Neutrophil (primary cell): Measurements from ENCODE around the gene PTPRN2.

ENCODE experiments used
- H3K27ac ChIP-seq: fragments of 200-600 bp; sonication (generic); 2 replicates; pipeline ENCODE4 v1.5.1; 2016; ENCODE audit warnings: mild to moderate bottlenecking, moderate library complexity
- H3K27me3 ChIP-seq: fragments of 200-600 bp; sonication (generic); 2 replicates; pipeline ENCODE4 v1.6.0; 2016; ENCODE audit warnings: mild to moderate bottlenecking
- H3K36me3 ChIP-seq: fragments of 200-600 bp; sonication (generic); 2 replicates; pipeline ENCODE4 v1.5.1; 2017
- H3K4me1 ChIP-seq, 2 experiments: fragments of 200-600 bp in 1 of 2; sonication (generic) in 1 of 2; 1 replicate in 1 of 2; 2 replicates in 1 of 2; pipeline versions ENCODE4 v1.5.1 to v1.6.1; 2013 to 2016; ENCODE audit warnings: low read depth in 1 of 2, low read length in 1 of 2, mild to moderate bottlenecking in 1 of 2, moderate library complexity in 1 of 2; ENCODE audit not compliant: control insufficient read depth in 1 of 2, insufficient read depth in 1 of 2
- H3K4me3 ChIP-seq, 2 experiments: fragments of 200-600 bp in 1 of 2; sonication (generic) in 1 of 2; 1 replicate in 1 of 2; 2 replicates in 1 of 2; pipeline ENCODE4 v1.5.1; 2013 to 2016; ENCODE audit warnings: low read depth in 1 of 2, low read length in 1 of 2, mild to moderate bottlenecking in 1 of 2, moderate library complexity in 1 of 2
- H3K9me3 ChIP-seq: fragments of 200-600 bp; sonication (generic); 2 replicates; pipeline ENCODE4 v1.5.1; 2016
- CTCF ChIP-seq: fragments of 200-600 bp; sonication (generic); IDR thresholded peaks from 2 replicates; pipeline ENCODE4 v1.5.1; 2016; ENCODE audit warnings: antibody characterized with exemption

Gene PTPRN2

GRCh38 chr7:157670490-157671357 is 916.9 kb downstream of the PTPRN2 start:
- H3K27me3 ChIP-seq, result peaks cover 19% of the 10 kb centered on the region
- no peak for TF ChIP-seq CTCF

GRCh38 chr7:157669768-157670351 is 917.8 kb downstream of the PTPRN2 start:
- Histone ChIP-seq H3K27me3 (peaks cover 15% of the 10 kb centered on the region), H3K36me3 (no peaks in the 10 kb centered on the region), H3K4me3 (no peak overlapping the region), H3K4me1 (peaks cover 0 to 9% of the 10 kb centered on the region in 2 experiments), H3K9me3 (no peaks in the 10 kb centered on the region), H3K27ac (no peak overlapping the region)
- no peak for TF ChIP-seq CTCF

More at GRCh38 chr7:157670490-157671357, 916.9 kb downstream of the PTPRN2 start:
- Histone ChIP-seq H3K36me3 (no peaks in the 10 kb centered on the region), H3K4me1 (peaks cover 0 to 9% of the 10 kb centered on the region in 2 experiments), H3K27ac (no peak overlapping the region), H3K4me3 (no peak overlapping the region), H3K9me3 (no peaks in the 10 kb centered on the region)

- no peaks in the 10 kb centered on the region for H3K9me3 ChIP-seq
- H3K27ac ChIP-seq, result no peak overlapping the region
- peaks cover 15% of the 10 kb centered on the region for H3K27me3 ChIP-seq
- peaks cover 0 to 9% of the 10 kb centered on the region in 2 experiments for H3K4me1 ChIP-seq
- TF ChIP-seq CTCF, result no peak
- H3K36me3 ChIP-seq, result no peaks in the 10 kb centered on the region
- no peak overlapping the region for H3K4me3 ChIP-seq
Measured at GRCh38 chr7:157668884-157669767, 918.5 kb downstream of the PTPRN2 start.

GRCh38 chr7:157668221-157668883 is 919.3 kb downstream of the PTPRN2 start:
- Histone ChIP-seq H3K27me3 (peaks cover 15% of the 10 kb centered on the region), H3K4me3 (no peak overlapping the region), H3K4me1 (peaks cover 0 to 9% of the 10 kb centered on the region in 2 experiments), H3K9me3 (no peaks in the 10 kb centered on the region), H3K27ac (no peak overlapping the region), H3K36me3 (no peaks in the 10 kb centered on the region)
- no peak for TF ChIP-seq CTCF

- Histone ChIP-seq H3K9me3 (no peaks in the 10 kb centered on the region), H3K36me3 (no peaks in the 10 kb centered on the region), H3K4me1 (peaks cover 0 to 9% of the 10 kb centered on the region in 2 experiments)
Measured at GRCh38 chr7:157667731-157668130, 919.9 kb downstream of the PTPRN2 start.

More at GRCh38 chr7:157667731-157668130, 919.9 kb downstream of the PTPRN2 start:
- no peak overlapping the region for H3K27ac ChIP-seq
- no peak for TF ChIP-seq CTCF
- peaks cover 15% of the 10 kb centered on the region for H3K27me3 ChIP-seq
- no peak overlapping the region for H3K4me3 ChIP-seq
